Kidney epithelial cell (primary cell): ENCODE data around the gene RASSF5. TPM values are rescaled to one million over a fixed set of nuclear protein-coding genes. Genes with fewer than 3 reads are reported as not detected.

Experiments
- DNase-seq: peaks from one replicate; pipeline ENCODE4 v3.0.0-alpha.2; 2010; ENCODE audit warnings: low read depth
- H3K27me3 ChIP-seq: 2 replicates; pipeline ENCODE4 v1.6.0; 2011; ENCODE audit warnings: low read length; ENCODE audit not compliant: control insufficient read depth, insufficient read depth
- H3K36me3 ChIP-seq: 2 replicates; pipeline ENCODE4 v1.5.1; 2011; ENCODE audit warnings: low read length; ENCODE audit not compliant: control insufficient read depth, insufficient read depth
- H3K4me3 ChIP-seq: 2 replicates; pipeline ENCODE4 v1.5.1; 2011; ENCODE audit warnings: low read depth, mild to moderate bottlenecking, control low read depth, low read length
- total RNA-seq: library from RNA; depleted of rRNA; stranded (reverse); fragments of >200 nt; gene quantifications from 2 replicates; pipeline ENCODE4 v1.2.3, GENCODE V29; 2015
- TF ChIP-seq, protein P1 (sequence below): IDR thresholded peaks from 2 replicates; pipeline ENCODE4 v1.5.1; 2011; ENCODE audit warnings: mild to moderate bottlenecking, moderate library complexity, low read length, control low read depth, inconsistent platforms; ENCODE audit not compliant: insufficient read depth, poor library complexity, severe bottlenecking

The RASSF5 gene
- total RNA-seq, 1 donor from 2014 or later = 4.2 TPM

DNA sequence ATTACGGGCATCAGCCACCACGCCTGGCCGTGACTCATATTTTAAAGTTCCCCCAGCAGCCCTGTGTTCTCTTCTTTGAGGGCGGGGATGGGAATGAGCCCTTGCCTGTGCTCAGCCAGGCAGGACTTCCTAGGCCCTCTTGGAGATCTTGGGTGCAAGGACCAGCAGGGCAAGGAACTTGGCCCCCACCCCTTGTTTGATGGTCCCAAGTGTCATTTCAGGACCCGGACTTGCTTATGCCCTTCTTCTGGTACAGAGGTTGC is 9.3 kb downstream of the RASSF5 start:
- no peak for DNase-seq
- H3K27me3 ChIP-seq = no peaks in the 10 kb centered on the region
- TF ChIP-seq, protein P1, sequence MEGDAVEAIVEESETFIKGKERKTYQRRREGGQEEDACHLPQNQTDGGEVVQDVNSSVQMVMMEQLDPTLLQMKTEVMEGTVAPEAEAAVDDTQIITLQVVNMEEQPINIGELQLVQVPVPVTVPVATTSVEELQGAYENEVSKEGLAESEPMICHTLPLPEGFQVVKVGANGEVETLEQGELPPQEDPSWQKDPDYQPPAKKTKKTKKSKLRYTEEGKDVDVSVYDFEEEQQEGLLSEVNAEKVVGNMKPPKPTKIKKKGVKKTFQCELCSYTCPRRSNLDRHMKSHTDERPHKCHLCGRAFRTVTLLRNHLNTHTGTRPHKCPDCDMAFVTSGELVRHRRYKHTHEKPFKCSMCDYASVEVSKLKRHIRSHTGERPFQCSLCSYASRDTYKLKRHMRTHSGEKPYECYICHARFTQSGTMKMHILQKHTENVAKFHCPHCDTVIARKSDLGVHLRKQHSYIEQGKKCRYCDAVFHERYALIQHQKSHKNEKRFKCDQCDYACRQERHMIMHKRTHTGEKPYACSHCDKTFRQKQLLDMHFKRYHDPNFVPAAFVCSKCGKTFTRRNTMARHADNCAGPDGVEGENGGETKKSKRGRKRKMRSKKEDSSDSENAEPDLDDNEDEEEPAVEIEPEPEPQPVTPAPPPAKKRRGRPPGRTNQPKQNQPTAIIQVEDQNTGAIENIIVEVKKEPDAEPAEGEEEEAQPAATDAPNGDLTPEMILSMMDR = no peak
- no peak overlapping the region for H3K4me3 ChIP-seq
- no peaks in the 10 kb centered on the region for H3K36me3 ChIP-seq

DNA sequence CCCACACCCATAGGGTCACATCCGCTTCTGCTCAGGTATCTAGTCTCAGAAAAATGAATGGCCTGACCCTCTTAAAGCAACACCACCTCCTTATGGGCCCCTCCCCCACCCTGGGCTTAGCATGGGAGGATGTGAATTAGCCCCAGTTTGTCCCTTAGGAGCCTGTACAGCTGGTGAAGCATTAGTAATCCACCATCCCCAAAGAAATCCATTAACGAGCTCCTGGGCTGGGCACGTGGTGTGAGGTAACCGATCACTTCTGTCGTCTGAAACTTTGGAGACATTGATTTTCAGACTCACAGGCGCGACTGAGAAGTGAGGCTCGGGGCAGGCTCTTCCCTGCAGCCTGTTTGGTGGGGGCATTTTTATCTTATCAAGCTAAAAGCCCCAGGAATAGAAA is 10.5 kb downstream of the RASSF5 start:
- H3K27me3 ChIP-seq = no peaks in the 10 kb centered on the region
- H3K4me3 ChIP-seq = no peak overlapping the region
- DNase-seq = no peak
- TF ChIP-seq, protein P1 = no peak
- H3K36me3 ChIP-seq = no peaks in the 10 kb centered on the region

DNA sequence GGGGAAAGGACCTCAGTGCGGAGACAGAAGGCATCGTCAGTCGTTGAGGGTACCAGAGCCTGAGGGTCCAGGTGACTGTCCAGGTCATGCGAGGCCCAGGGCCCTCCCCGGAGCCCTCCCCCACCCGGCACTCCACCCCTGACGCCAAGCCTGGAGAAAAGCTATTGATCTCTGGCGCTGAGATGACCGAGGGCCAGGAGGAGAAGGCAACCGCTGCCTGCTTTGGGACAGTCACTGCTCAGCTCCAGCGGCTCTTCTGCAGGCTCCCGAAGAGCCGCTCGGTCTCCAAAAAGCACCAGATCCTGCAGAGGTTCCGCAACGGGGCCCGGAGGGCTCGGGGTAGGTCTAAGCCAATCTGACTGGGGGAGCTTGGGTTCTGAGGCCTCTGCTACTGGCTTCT is 10.9 kb downstream of the RASSF5 start:
- no peak for DNase-seq
- Histone ChIP-seq H3K36me3 (no peaks in the 10 kb centered on the region), H3K4me3 (no peak overlapping the region), H3K27me3 (no peaks in the 10 kb centered on the region)
- TF ChIP-seq, protein P1 = no peak

DNA sequence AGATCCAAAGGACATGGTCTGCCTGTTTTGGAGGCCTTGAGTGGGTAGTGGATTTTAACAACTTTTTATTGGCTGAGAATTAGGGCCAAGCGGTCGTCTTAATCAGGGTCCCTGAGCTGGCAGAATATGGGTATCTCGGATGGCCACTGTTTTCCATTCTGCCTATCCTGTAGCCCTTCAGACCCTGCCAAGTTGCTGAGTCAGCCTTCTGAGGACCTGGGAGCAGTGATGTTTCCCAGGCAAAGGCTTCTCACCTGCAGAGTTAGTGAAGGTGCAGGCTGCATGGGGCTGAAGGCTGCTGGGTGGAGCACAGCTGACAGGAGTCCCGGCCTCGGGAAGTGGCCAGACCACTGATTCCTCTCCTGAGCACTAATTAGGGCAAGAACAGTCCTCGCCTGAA is 11.4 kb downstream of the RASSF5 start:
- DNase-seq = no peak
- TF ChIP-seq, protein P1 = no peak
- H3K36me3 ChIP-seq = no peaks in the 10 kb centered on the region
- no peak overlapping the region for H3K4me3 ChIP-seq
- no peaks in the 10 kb centered on the region for H3K27me3 ChIP-seq

DNA sequence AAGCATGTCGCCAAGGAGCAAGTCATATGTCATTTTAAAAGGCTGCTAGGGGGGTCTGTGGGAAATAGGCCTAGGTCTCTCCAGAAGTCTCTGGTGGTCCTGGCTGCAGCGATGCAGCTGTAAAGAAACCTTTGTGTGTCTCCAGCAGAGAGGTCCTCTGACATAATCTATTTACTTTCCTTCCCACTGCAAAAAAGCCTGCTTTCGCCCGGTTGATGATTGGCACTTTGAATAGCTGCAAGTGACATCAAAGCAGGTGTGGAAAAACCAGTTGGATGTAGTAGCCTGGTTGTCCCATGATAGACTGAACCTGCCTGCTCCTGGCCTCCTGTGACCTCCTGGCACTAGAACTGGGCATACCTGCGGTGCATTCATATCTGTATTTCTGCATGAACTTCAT is 13.8 kb downstream of the RASSF5 start:
- DNase-seq = no peak
- H3K27me3 ChIP-seq = no peaks in the 10 kb centered on the region
- no peaks in the 10 kb centered on the region for H3K36me3 ChIP-seq
- TF ChIP-seq, protein P1 = no peak
- H3K4me3 ChIP-seq = no peak overlapping the region

DNA sequence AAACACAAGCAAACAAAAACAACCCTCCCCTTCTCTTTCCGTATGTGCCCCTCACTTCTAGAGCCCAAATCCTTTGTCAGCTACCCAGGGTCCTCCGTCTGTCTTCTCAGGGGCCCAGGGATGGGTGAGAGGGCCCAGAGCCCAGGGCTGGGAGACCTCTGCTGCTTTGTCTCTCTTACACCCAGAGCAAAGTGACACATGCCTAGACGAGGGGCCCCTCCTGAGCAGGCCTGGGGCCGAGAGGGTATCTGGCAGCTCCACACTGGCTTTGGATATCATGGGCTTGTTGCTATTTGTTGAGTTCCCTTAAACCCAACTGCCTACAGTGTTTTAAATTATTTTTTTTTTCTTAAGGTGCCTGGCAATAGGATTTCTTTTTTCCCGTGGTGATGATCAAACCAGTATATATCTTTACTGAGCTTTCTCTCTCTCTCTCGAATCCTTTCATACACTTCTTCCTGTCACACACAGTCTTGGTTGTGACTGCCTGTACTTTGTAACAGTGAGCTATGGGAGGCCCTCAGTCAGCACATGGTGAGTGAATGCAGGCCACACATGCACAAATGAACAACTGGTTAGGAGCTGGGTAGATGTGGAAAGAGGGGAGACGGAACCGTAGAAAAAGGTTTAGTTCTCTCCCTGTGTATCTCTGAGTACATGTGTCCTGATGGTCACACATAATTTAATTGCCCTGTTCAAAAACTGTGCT is 14.5 kb downstream of the RASSF5 start:
- Histone ChIP-seq H3K4me3 (no peak overlapping the region), H3K36me3 (no peaks in the 10 kb centered on the region), H3K27me3 (no peaks in the 10 kb centered on the region)
- TF ChIP-seq, protein P1 = no peak
- DNase-seq = no peak
